Breast epithelium (tissue), 4 donors: Measurements from ENCODE around the gene KCNH1. TPM values are rescaled to one million over a fixed set of nuclear protein-coding genes. Genes with fewer than 3 reads are reported as not detected.

ENCODE experiments used
- DNase-seq, 2 donors: peaks; one replicate each; pipeline ENCODE4 v3.0.0-alpha.2; 2019; ENCODE audit warnings: low spot score in 2 of 2
- H3K27ac ChIP-seq, 2 donors: fragments of 200-600 bp; sonication (generic) in 1 of 2; one replicate each; pipeline ENCODE4 v1.5.1; 2016 to 2019; ENCODE audit warnings: mild to moderate bottlenecking in 1 of 2
- H3K27me3 ChIP-seq, 2 donors: fragments of 200-600 bp; sonication (generic) in 1 of 2; one replicate each; pipeline versions ENCODE4 v1.5.1 to v1.6.0; 2017 to 2019; ENCODE audit warnings: control low read depth in 1 of 2, mild to moderate bottlenecking in 1 of 2
- H3K36me3 ChIP-seq: fragments of 200-600 bp; one replicate; pipeline ENCODE4 v1.5.1; 2019
- H3K4me1 ChIP-seq, 2 donors: fragments of 200-600 bp; sonication (generic); one replicate each; pipeline ENCODE4 v1.5.1; 2016 to 2019; ENCODE audit warnings: control low read depth in 1 of 2
- H3K4me3 ChIP-seq, 3 donors: fragments of 200-600 bp; sonication (generic); 1 replicate in 2 of 3; 2 replicates in 1 of 3; pipeline ENCODE4 v1.5.1; 2016 to 2019; ENCODE audit warnings: mild to moderate bottlenecking in 3 of 3, moderate library complexity in 2 of 3
- H3K9me3 ChIP-seq, 2 donors: fragments of 200-600 bp; sonication (generic) in 1 of 2; one replicate each; pipeline ENCODE4 v1.5.1; 2016 to 2019; ENCODE audit warnings: control low read depth in 1 of 2
- CTCF ChIP-seq, 3 donors: fragments of 450-650 bp; IDR thresholded peaks; one replicate each; pipeline ENCODE4 v1.5.1; 2016 to 2017; ENCODE audit warnings: antibody characterized with exemption in 3 of 3, mild to moderate bottlenecking in 3 of 3, moderate library complexity in 3 of 3
- POLR2A ChIP-seq: fragments of 450-650 bp; IDR thresholded peaks from one replicate; pipeline ENCODE4 v1.6.1; 2016; ENCODE audit warnings: antibody characterized with exemption, mild to moderate bottlenecking, moderate library complexity
- POLR2AphosphoS5 ChIP-seq, 3 donors: sonication (generic); formaldehyde crosslinking; IDR thresholded peaks; one replicate each; pipeline ENCODE4 v1.6.1; 2017; ENCODE audit warnings: antibody characterized with exemption in 3 of 3
- intact Hi-C: fragments of 100-400 bp; cut with DNase I; formaldehyde crosslinking; loops from one replicate; pipeline ENCODE4 v1.15.1; 2023; ENCODE audit warnings: low total_unique reads
- total RNA-seq, 3 donors: library from RNA; depleted of rRNA; stranded (reverse); fragments of >200 nt; gene quantifications; one replicate each; pipeline ENCODE4 v1.1.0, GENCODE V29; 2016

Gene KCNH1
- total RNA-seq, 3 donors from 2014 or later = 0.32 to 1.3 TPM; not detected in 1

- no peak overlapping the region for H3K4me3 ChIP-seq
- intact Hi-C loops = no loop called here
- H3K36me3 ChIP-seq = no peaks in the 10 kb centered on the region
- no peaks in the 10 kb centered on the region for H3K27me3 ChIP-seq
- H3K9me3 ChIP-seq = no peaks in the 10 kb centered on the region
- H3K27ac ChIP-seq = no peak overlapping the region
- H3K4me1 ChIP-seq = no peaks in the 10 kb centered on the region
- no peak for DNase-seq
- TF ChIP-seq POLR2A (no peak), CTCF (IDR thresholded peaks at IDR 0.05) (no peak), POLR2AphosphoS5 (IDR thresholded peaks at IDR 0.05) (no peak)
These were observed 479.6 kb downstream of the KCNH1 start for GRCh38 chr1:210654176-210654981.

- Histone ChIP-seq H3K27me3 (no peaks in the 10 kb centered on the region), H3K9me3 (no peaks in the 10 kb centered on the region), H3K4me1 (no peaks in the 10 kb centered on the region), H3K4me3 (no peak overlapping the region), H3K36me3 (no peaks in the 10 kb centered on the region), H3K27ac (no peak overlapping the region)
- intact Hi-C loops = no loop called here
- TF ChIP-seq CTCF (IDR thresholded peaks at IDR 0.05) (no peak), POLR2AphosphoS5 (IDR thresholded peaks at IDR 0.05) (no peak), POLR2A (no peak)
- DNase-seq = no peak
These were observed 480.2 kb downstream of the KCNH1 start for GRCh38 chr1:210653771-210654170.

DNA sequence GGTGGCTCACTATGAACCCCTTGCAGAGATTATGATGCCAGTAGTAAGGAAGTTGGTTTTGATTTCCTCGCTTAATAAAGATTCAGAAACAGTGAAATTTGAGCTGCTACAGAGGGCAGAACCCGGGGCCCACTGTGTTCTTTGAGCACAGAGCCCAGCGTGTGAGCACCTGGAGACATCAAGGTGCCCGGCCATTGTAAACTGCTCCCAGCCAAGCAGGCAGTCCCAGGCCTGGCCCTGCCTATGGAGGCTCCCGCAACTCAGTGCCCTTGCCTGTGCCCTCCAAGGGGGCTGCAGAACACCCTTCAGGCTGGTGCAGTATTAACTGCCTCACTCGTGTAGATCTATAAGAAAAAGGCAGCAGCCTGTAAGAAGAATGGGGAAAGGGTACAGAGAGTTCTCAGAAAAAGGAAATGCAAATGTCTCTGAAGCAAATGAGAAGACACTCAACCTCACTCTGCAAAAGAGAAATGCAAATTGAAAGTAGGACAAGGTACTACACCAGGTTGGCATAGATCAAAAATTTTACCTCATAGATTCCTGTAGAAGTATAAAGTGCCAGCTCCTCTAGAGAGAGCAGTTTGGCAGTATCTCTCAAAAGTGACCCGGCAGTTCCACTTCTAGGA is 481.5 kb downstream of the KCNH1 start:
- H3K27me3 ChIP-seq = no peaks in the 10 kb centered on the region
- no peaks in the 10 kb centered on the region for H3K36me3 ChIP-seq
- H3K27ac ChIP-seq = no peak overlapping the region
- intact Hi-C loops = no loop called here
- H3K4me3 ChIP-seq = no peak overlapping the region
- no peaks in the 10 kb centered on the region for H3K9me3 ChIP-seq
- TF ChIP-seq POLR2A = no peak
- H3K4me1 ChIP-seq = no peaks in the 10 kb centered on the region
- DNase-seq = no peak

- no peak for DNase-seq
- no peaks in the 10 kb centered on the region for H3K27me3 ChIP-seq
- H3K27ac ChIP-seq = no peak overlapping the region
- H3K9me3 ChIP-seq = no peaks in the 10 kb centered on the region
- no peaks in the 10 kb centered on the region for H3K4me1 ChIP-seq
- H3K4me3 ChIP-seq = no peak overlapping the region
- TF ChIP-seq CTCF (IDR thresholded peaks at IDR 0.05) (no peak), POLR2A (no peak), POLR2AphosphoS5 (IDR thresholded peaks at IDR 0.05) (no peak)
- no peaks in the 10 kb centered on the region for H3K36me3 ChIP-seq
- intact Hi-C loops = no loop called here
These were observed 483.5 kb downstream of the KCNH1 start for GRCh38 chr1:210650403-210650802.

GRCh38 chr1:210648588-210649269 is 485.2 kb downstream of the KCNH1 start:
- Histone ChIP-seq H3K36me3 (no peaks in the 10 kb centered on the region), H3K27ac (no peak overlapping the region), H3K27me3 (no peaks in the 10 kb centered on the region), H3K4me3 (no peak overlapping the region), H3K9me3 (no peaks in the 10 kb centered on the region), H3K4me1 (no peaks in the 10 kb centered on the region)
- DNase-seq = no peak
- intact Hi-C loops = no loop called here
- TF ChIP-seq POLR2A = no peak
